GM18508 (cell line): ENCODE results near the gene PRELID1.
"Not testable (repeated sequence)": the region's sequence is repeated elsewhere in the genome, so short reads cannot be mapped to it uniquely, and the experiment has no call there.

Experiments used
- ATAC-seq: cut with Tn5 transposase; IDR thresholded peaks from one replicate; pipeline ENCODE4 v1.9.1; 2021; ENCODE audit warnings: moderate number of reproducible peaks; ENCODE audit not compliant: insufficient read depth, unreplicated experiment

The PRELID1 gene

DNA sequence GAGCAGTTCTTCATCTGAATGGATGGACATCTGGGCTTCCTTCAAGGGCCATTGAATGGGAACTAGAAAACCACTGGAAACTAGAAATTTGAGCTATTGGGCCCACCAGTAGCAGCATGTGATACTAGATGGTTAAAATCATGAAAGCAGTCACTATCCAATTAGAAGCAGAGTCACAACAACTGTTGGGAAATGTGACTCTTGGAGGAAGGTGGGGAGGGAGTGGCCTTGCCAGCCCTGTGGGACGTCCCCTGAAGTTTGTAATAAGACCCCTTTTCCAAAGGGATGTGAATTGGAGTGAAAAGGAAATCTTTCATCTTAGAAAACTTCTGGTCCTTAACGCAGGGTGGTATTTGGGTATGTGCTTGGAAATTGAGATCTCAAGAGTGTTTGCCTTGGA is 5.7 kb upstream of the PRELID1 start:
- ATAC-seq: no peak

DNA sequence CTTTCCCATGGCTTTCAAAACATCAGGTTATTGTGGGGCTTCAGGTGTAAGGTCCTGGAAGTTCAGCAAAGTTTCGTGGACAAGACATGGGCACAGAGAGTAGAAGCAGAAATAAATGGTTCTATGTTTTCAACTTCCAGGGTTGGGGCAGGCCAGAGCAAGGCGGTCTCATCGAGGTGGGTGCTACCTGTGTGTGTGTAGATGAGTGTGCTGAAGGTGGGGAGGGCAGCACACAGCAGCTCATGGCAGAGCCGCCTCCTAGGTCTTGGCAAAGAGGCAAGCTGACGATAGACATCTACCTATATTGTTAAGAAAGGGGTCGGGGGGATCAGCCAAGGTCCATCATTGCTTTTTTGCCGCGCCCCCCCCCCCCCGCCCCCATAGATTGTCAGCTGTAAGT is 3.9 kb upstream of the PRELID1 start:
- no peak for ATAC-seq

DNA sequence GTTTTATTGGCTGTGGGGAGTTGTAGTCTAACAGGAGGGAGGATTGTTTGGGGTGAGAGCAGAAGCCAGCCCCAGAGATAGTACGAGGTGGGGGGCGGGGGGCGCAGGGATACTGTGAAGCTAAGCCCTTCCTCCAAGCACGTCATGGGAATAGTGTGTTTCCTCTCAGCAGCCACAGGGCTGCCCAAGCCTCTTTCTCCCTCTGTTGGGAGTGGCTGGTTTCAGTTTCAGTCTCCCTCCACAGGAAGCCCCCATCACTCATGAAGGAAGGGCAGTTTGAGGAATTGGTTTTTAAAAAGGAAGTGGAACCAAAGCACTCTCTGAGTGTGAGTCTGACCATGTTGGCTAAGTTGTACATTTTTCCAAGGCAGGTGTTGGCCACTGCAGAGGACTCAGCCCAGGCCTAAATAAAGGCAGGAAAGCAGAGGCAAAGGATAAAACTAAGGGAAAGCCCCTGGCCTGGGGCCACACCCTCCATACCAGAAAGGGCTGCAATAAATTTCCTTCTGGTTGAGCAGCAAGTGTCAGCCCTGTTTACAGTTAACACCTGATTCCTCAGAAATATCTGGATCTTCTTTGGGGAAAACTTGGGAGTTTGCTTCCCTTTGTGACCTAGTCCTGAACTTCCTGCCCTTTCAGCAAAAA is 3.2 kb upstream of the PRELID1 start:
- ATAC-seq: no peak

- no peak for ATAC-seq
Observed at GRCh38 chr5:177300951-177301350, 2.6 kb upstream of the PRELID1 start.

GRCh38 chr5:177301503-177302165 is 2.0 kb upstream of the PRELID1 start:
- ATAC-seq: no peak

DNA sequence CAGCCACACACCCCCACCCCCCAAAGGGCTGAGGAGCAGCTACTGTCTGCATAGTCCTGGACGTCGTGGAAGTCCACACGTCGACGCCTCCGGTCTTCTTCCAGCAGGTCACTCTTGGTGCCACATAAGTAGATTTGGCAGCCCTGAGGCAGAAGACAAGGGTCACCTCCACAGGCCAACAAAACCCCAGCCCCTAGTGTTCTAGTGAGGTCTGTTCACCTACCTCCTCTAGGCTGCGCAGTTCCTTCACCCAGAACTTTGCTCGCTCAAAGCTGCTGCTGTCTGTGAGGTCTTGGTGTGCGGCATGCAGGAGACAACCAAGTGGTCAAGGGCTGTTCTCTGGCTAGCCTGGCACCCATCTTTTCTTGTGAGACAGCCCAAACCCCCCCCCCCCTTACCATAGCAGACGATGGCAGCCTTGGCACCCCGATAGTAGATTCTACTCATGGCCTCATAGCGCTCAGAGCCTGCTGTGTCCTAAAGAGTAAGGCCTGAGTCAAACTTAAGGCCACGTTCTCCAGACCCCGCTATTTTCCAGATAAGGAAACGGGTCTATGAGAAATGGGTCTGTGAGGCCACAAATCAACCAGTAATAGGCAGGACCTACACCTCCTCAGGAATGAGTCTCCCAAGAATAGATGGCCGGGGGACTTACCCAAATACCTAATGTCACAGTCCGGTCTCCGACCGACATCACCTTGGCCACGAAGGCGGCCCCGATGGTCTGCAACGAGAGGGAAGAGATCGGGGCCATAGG is 1.1 kb upstream of the PRELID1 start:
- no peak for ATAC-seq

DNA sequence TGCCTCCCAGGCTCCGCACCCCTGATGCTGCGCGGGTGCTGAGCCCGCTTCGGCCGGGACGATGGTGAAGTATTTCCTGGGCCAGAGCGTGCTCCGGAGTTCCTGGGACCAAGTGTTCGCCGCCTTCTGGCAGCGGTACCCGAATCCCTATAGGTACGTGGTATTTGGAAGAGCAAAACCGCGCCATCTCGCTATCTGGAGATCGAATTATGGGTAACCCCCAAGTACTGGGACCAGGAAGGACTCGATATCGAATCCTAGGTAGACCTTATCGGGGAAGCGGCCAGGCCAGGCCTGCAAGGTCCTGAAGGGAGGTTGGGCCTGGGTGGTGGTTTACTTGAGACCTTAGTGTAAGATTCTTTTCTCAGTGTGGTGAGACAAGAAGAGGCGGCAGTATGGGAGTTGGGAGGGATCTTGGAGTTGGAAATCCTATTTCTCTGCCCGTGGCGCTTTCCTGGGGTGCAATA is 359 bp downstream of the PRELID1 start:
- ATAC-seq: no peak

DNA sequence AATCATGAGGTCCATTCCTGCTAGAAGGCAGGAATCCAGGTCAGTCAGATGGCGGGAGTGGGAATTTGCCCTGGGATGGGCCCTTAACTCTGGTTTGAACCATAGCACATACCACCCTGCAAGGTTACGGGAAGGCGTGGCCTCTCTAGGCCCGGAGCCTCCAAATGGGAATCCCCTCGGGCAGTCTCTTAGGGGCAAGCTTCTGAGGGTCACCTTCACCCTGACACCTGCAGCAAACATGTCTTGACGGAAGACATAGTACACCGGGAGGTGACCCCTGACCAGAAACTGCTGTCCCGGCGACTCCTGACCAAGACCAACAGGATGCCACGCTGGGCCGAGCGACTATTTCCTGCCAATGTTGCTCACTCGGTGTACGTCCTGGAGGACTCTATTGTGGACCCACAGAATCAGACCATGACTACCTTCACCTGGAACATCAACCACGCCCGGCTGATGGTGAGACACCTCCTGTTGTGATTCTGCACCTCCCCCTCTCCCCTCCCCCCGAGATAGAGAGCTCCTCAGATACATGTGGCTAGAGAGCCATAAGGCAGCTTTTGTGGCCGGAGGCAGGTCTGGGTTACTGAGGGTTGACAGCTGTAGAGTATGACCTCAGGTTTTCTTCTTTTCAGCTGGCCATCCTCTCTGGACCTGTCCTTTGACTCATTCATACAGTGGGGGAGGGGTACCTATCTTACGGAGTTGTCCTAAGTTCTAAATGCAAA is 957 bp downstream of the PRELID1 start:
- no peak for ATAC-seq

DNA sequence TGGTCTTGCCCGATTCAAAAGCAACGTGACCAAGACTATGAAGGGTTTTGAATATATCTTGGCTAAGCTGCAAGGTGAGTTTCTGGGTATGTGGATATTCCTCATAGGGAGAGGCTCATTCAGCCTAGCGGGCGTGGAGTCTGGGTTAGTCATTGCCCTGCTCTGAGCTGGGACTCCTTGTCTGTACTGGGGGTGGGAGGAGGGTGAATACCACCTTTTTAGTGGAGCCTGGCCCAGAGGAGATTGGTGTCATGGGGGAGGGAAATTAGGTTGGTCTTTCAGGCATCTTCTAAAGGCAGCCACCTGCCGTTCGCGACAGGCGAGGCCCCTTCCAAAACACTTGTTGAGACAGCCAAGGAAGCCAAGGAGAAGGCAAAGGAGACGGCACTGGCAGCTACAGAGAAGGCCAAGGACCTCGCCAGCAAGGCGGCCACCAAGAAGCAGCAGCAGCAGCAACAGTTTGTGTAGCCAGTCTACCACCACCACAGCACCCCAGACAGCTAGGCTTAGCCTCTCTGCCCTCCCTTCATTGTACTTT is 2.6 kb downstream of the PRELID1 start:
- ATAC-seq: not testable (repeated sequence)

DNA sequence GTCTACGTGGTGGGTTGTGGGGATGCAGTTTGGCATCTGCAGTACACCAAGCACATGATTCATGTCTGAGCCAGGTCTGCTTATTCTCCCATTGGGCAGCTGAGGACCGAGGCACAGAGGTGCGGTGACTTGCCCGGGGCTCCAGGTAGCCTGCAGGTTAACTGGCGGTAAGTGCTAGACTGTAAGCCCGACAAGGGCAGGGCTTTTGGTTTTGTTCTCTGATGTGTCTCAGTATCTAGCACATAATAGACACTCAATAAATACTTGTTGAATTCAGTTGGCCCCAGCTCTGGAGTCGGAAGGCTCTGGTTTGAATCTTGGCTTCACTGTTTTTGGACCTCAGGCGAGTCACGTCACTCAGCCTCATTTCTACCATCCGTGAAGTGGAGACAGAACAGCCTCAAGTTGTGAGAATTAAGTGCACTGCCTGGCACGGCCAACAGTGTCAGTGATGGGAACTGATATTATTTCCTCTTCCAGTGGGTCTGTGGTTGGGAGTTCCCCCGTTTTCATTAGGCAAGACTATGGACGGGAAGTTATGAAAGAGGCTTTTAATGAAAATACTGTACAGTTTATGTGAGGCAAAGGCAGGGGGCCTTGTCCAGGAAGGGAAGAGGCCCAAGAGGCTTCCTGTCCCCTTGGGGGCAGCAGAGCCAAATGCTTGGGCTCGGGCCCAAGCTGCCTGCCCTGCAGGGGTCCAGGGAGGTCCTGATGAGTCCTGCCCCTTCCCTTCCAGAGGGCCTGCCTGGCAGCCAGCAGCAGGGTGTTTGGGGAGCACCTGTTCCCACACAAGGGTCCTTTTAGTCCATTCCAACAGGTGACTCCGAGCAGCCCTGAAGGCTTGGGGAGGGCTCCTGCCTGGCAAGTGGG is 3.3 kb downstream of the PRELID1 start:
- ATAC-seq: no peak

DNA sequence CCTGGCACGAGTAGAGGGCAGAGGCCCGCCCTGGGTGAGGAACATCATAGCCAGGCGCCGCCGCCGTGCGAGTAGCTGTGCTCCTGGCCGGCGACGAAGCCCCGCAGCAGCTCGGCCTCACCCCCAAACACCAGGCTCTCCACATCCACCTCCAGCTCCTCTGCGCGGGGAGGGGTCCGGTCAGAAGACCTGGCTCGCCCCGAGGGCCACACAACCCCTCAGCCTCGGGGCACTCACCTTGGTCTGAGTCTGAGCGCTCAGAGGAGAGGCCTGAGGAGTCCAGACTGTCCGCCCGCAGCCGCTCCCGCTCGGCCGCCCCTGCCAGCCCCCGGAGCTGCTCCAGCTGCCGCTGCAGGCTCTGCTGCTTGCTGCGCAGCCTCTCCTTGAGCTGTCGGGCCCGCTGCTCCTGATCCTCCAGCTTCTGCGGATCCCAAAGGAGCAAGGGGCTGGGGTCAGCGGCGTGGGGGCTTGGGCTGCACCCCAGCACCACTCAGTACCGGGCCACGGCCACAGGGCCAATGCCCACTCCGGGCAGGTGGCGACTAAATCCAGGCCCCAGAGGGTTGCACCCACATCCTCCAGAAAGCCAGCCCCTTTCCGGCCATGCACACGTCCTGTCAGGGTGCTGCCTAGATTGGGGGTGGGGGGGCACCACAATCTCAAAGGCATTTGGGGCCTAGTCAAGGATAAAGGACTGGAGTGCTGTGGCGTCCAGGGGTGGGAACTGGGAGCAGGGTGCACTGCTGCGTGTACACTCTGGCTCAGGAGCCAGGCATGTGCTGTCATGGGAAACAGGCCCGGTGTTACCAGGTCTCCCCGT is 4.2 kb downstream of the PRELID1 start:
- ATAC-seq: no peak

DNA sequence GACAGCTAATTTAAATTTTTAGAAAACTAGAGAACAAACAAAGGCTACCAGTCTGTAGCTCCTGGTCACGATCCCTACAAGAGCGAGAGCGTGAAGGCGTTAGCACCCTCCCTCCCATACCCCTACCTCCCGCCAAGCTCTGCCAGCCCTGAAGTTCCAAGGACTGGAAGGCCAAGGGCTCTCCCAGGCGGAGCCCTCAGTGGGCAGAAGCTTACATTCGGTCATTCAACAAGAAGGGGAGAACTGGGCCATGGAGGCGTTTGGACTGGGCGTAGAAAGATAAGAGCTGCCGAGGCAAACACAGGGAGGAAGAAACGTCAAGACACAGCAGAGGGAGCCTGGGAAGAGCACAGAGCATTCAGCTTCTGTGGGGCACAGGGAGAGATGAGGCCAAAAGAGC is 5.1 kb downstream of the PRELID1 start:
- ATAC-seq: no peak

GRCh38 chr5:177309351-177310191 is 6.0 kb downstream of the PRELID1 start:
- no peak for ATAC-seq

DNA sequence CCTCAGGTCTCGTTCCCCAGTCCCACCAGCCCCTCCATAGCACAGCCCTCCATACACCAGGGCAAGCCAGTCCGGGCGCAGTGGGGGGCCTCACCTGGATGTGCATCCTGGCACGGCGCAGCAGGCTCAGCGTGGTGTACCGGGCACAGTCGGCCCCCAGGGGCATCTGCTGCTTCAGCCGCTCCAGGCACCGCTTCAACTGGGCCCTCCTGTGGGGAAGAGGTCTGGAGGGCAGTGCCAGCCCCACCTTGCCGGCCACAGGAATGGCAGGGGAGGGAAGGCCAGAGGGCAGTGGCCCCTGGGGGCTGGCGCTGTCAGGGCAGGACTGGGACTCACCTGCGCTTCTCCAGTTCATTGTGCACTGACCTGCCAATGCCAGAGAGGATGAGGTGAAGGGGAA is 6.7 kb downstream of the PRELID1 start:
- ATAC-seq: no peak

- no peak for ATAC-seq
Observed at GRCh38 chr5:177310757-177311391, 7.3 kb downstream of the PRELID1 start.

- ATAC-seq: peak; percentile 2
Observed at GRCh38 chr5:177311392-177311722, 7.8 kb downstream of the PRELID1 start.
